Colonic mucosa (tissue), 4 donors: ENCODE results near the gene PARM1. TPM values are rescaled to one million over a fixed set of nuclear protein-coding genes. Genes with fewer than 3 reads are reported as not detected.

Source experiments
- DNase-seq: peaks from one replicate; pipeline ENCODE4 v3.0.0-alpha.2; 2020
- H3K27ac ChIP-seq: fragments of 200-600 bp; one replicate; pipeline ENCODE4 v1.8.0; 2021
- H3K27me3 ChIP-seq: fragments of 200-600 bp; one replicate; pipeline ENCODE4 v1.8.0; 2021
- H3K36me3 ChIP-seq: fragments of 200-600 bp; one replicate; pipeline ENCODE4 v1.8.0; 2021
- H3K4me1 ChIP-seq: fragments of 200-600 bp; one replicate; pipeline ENCODE4 v1.8.0; 2021; ENCODE audit warnings: mild to moderate bottlenecking
- H3K4me3 ChIP-seq: fragments of 200-600 bp; one replicate; pipeline ENCODE4 v1.8.0; 2021
- H3K9ac ChIP-seq, 2 donors: one replicate each; pipeline ENCODE4 v1.7.0; 2013; ENCODE audit warnings: control low read depth in 2 of 2, low read depth in 2 of 2, low read length in 2 of 2
- H3K9me3 ChIP-seq: fragments of 200-600 bp; one replicate; pipeline ENCODE4 v1.8.0; 2021
- CTCF ChIP-seq: fragments of 200-600 bp; IDR thresholded peaks from one replicate; pipeline ENCODE4 v1.8.0; 2022; ENCODE audit warnings: antibody characterized with exemption, mild to moderate bottlenecking
- intact Hi-C: fragments of 100-400 bp; cut with DNase I; formaldehyde crosslinking; loops from one replicate; pipeline ENCODE4 v1.14.1; 2022
- total RNA-seq, 2 donors: library from RNA; stranded (reverse); fragmentation: NEBNext Ultra II Directional in 1 of 2; extraction: Animal tissue kit (Norgen Biotek cat#: 25700) in 1 of 2; gene quantifications; one replicate each; pipeline ENCODE4 v1.2.1, GENCODE V29; 2021
- donor health status: healthy.
- donor health status: DM: no; HTN: no; CAD: no.
- donor health status: DM: no; HTN: no; CAD: no.

PARM1 gene
- total RNA-seq, 2 donors from 2014 or later, result 165 to 280 TPM

- no peak for DNase-seq
- Histone ChIP-seq H3K36me3 (no peaks in the 10 kb centered on the region), H3K9ac (no peak overlapping the region), H3K27ac (no peak overlapping the region), H3K27me3 (no peaks in the 10 kb centered on the region), H3K9me3 (no peaks in the 10 kb centered on the region), H3K4me3 (no peak overlapping the region), H3K4me1 (no peaks in the 10 kb centered on the region)
- intact Hi-C loops, result no loop called here
- TF ChIP-seq CTCF, result no peak
These were observed 78.3 kb downstream of the PARM1 start for GRCh38 chr4:75011131-75011795.

GRCh38 chr4:75015627-75016026 is 82.7 kb downstream of the PARM1 start:
- Histone ChIP-seq H3K4me3 (no peak overlapping the region), H3K9ac (no peak overlapping the region), H3K4me1 (no peaks in the 10 kb centered on the region), H3K36me3 (no peaks in the 10 kb centered on the region), H3K27ac (no peak overlapping the region), H3K27me3 (no peaks in the 10 kb centered on the region), H3K9me3 (no peaks in the 10 kb centered on the region)
- intact Hi-C loops, result no loop called here
- no peak for TF ChIP-seq CTCF
- DNase-seq, result no peak

GRCh38 chr4:75016472-75016871 is 83.6 kb downstream of the PARM1 start:
- DNase-seq, result no peak
- intact Hi-C loops, result no loop called here

GRCh38 chr4:75018811-75019479 is 86.0 kb downstream of the PARM1 start:
- Histone ChIP-seq H3K4me3 (no peak overlapping the region), H3K27me3 (no peaks in the 10 kb centered on the region), H3K4me1 (no peaks in the 10 kb centered on the region), H3K9ac (no peak overlapping the region), H3K9me3 (no peaks in the 10 kb centered on the region), H3K36me3 (no peaks in the 10 kb centered on the region), H3K27ac (no peak overlapping the region)
- no peak for DNase-seq
- no peak for TF ChIP-seq CTCF
- intact Hi-C loops, result no loop called here

More at GRCh38 chr4:75016472-75016871, 83.6 kb downstream of the PARM1 start:
- Histone ChIP-seq H3K27me3 (no peaks in the 10 kb centered on the region), H3K9me3 (no peaks in the 10 kb centered on the region), H3K4me3 (no peak overlapping the region), H3K9ac (no peak overlapping the region), H3K4me1 (no peaks in the 10 kb centered on the region), H3K27ac (no peak overlapping the region), H3K36me3 (no peaks in the 10 kb centered on the region)
- no peak for TF ChIP-seq CTCF

- peaks cover 8% of the 10 kb centered on the region for H3K4me1 ChIP-seq
- no peak overlapping the region for H3K27ac ChIP-seq
- TF ChIP-seq CTCF, result no peak
These were observed 92.5 kb downstream of the PARM1 start for GRCh38 chr4:75025431-75025830.

More at GRCh38 chr4:75025431-75025830, 92.5 kb downstream of the PARM1 start:
- no peak for DNase-seq
- Histone ChIP-seq H3K9ac (no peak overlapping the region), H3K27me3 (no peaks in the 10 kb centered on the region), H3K36me3 (no peaks in the 10 kb centered on the region), H3K9me3 (no peaks in the 10 kb centered on the region), H3K4me3 (no peak overlapping the region)
- intact Hi-C loops, result no loop called here
